Dermis microvascular lymphatic vessel endothelial cell (primary cell): ENCODE measurements around the gene TTC39C. TPM values are rescaled to one million over a fixed set of nuclear protein-coding genes. Genes with fewer than 3 reads are reported as not detected.
"Not testable (repeated sequence)": the region's sequence is repeated elsewhere in the genome, so short reads cannot be mapped to it uniquely, and the experiment has no call there.

Experiments
- DNase-seq, 2 donors: peaks; one replicate each; pipeline versions ENCODE4 v3.0.0 to v3.0.0-alpha.2; 2010; ENCODE audit warnings: low read depth in 2 of 2
- total RNA-seq: library from RNA; depleted of rRNA; stranded (reverse); fragments of >200 nt; gene quantifications from 2 replicates; pipeline ENCODE4 v1.2.1, GENCODE V29; 2014

The TTC39C gene
- total RNA-seq, 1 donor from 2014 or later = 1.2 TPM

GRCh38 chr18:24053211-24053610 lies 38.7 kb downstream of the TTC39C start:
- DNase-seq = no peak

- no peak for DNase-seq
Observed at GRCh38 chr18:24054130-24054529, 39.6 kb downstream of the TTC39C start.

- DNase-seq = no peak
Observed at GRCh38 chr18:24055009-24055804, 40.7 kb downstream of the TTC39C start.

- no peak for DNase-seq
Observed at GRCh38 chr18:24055878-24056277, 41.3 kb downstream of the TTC39C start.

GRCh38 chr18:24056506-24056905 lies 42.0 kb downstream of the TTC39C start:
- no peak for DNase-seq

- DNase-seq = no peak
Observed at GRCh38 chr18:24057804-24058203, 43.2 kb downstream of the TTC39C start.

- not testable (repeated sequence) for DNase-seq
Observed at GRCh38 chr18:24059385-24059784, 44.8 kb downstream of the TTC39C start.

GRCh38 chr18:24060644-24061043 lies 46.1 kb downstream of the TTC39C start:
- DNase-seq = no peak

- no peak for DNase-seq
Observed at GRCh38 chr18:24063121-24063731, 48.7 kb downstream of the TTC39C start.

- no peak for DNase-seq
Observed at GRCh38 chr18:24064391-24065100, 50.0 kb downstream of the TTC39C start.

- no peak for DNase-seq
Observed at GRCh38 chr18:24065906-24066305, 51.4 kb downstream of the TTC39C start.

- DNase-seq = no peak
Observed at GRCh38 chr18:24068945-24069693, 54.6 kb downstream of the TTC39C start.

- no peak for DNase-seq
Observed at GRCh38 chr18:24071029-24071428, 56.5 kb downstream of the TTC39C start.

GRCh38 chr18:24071779-24072178 lies 57.2 kb downstream of the TTC39C start:
- no peak for DNase-seq

- no peak for DNase-seq
Observed at GRCh38 chr18:24072743-24073142, 58.2 kb downstream of the TTC39C start.

GRCh38 chr18:24073791-24074190 lies 59.2 kb downstream of the TTC39C start:
- DNase-seq = no peak

GRCh38 chr18:24074757-24075156 lies 60.2 kb downstream of the TTC39C start:
- DNase-seq = not testable (repeated sequence)

- peak in 1 of 2 donors; percentile 23 for DNase-seq
Observed at GRCh38 chr18:24075767-24076597, 61.4 kb downstream of the TTC39C start.

GRCh38 chr18:24076950-24077349 lies 62.4 kb downstream of the TTC39C start:
- no peak for DNase-seq

- no peak for DNase-seq
Observed at GRCh38 chr18:24078391-24078790, 63.8 kb downstream of the TTC39C start.

GRCh38 chr18:24080861-24081260 lies 66.3 kb downstream of the TTC39C start:
- DNase-seq = no peak
